Activated T-cell treated with anti-CD3 and anti-CD28 coated beads, Interleukin-2, amount 50 U/mL, for 1 hour (primary cell): ENCODE measurements around the gene ADGRA3.
"Not testable (repeated sequence)": the region's sequence is repeated elsewhere in the genome, so short reads cannot be mapped to it uniquely, and the experiment has no call there.

Source experiments
- DNase-seq: peaks from one replicate; pipeline ENCODE4 v3.0.0-alpha.2; 2020

ADGRA3 gene

DNA sequence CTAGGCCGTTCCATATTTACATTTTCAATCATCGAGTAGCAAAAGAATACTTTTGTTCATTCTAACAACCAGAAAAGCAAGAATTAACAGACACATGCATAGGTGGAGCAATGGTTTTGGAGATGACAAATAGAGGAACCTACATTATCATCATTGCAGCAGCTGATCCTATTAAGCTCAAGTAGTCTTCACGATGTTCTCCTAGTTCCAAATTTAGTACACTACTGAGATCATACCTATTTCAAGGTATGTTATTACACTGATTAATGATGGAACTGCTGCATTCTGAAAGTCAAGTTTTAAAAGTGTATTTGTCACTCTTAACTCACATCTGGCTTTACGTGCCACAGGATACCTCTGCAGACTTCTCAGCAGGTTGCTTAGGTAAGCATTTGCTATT, 87.4 kb downstream of the ADGRA3 start:
- no peak for DNase-seq

DNA sequence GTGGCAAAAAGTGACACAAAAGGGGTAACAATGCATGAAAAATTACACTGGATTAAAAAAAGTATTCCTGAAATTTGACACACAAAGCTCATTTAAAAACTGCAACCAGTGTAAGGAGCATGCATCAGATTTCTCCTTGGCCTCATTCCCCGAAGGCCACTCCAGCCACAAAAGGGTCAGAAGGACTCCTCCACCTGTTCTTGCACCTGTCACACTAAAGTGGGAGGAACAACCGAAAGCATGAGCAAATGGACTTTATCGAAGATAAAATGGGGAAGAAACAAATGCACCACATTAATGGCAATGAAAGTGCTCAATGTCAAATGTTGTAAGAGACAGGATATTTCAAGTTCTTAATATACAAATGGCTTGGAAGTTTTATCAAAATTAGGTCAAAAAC, 88.2 kb downstream of the ADGRA3 start:
- DNase-seq, result no peak

DNA sequence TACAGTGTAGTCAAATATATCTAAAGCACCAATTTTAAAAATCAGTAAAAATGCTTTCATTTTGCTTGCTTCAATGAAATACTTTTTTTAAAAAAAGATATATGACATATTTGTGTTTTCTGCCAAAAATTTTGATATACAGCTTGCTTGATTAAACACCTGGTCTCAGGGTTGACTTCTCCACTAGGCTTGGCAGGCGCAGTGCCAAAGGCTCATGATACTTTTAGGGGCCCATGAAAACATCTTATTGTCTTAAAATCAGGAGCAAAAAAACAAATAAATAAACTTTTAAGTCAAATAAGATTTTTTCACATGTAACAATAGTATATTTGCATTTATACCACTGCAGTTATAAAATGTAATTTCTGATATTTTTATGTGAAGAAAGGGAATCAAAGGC, 95.6 kb downstream of the ADGRA3 start:
- DNase-seq, result no peak

DNA sequence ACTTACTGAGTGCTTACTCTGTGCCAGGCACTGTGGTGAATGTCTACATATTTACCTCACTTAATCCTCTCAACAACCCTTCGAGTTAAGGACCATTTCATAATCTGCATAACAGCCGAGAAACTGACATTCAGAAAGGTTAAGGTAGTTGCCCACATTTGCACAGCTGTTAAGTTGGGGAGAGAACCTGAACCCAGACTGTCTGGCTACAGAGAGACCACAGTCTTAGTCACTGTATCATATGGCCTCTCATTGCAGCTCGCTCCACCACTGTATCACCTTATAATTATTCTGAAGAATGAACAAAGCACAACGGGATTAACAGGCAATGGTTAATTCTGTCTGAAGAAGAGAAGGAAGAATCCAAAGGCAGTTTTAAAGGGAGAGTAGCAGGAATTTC, 98.5 kb downstream of the ADGRA3 start:
- no peak for DNase-seq

DNA sequence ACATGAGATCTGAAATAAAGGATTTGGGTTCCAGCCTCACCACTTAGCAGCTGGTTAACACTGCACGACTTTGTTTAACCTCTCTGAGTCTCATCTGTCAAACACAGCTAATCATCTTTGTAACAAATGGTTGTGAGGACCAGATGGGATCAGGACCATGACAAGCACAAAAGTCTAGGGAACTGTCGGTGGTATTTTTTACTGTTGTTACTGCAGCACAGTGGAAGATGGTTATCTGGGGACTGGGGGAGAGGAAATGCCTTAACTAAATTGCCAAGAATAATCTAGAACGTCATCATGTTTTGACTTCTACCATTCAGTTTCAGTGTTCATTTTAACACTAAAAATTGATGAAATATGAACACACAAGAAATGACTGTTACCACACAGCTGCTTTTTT, 99.5 kb downstream of the ADGRA3 start:
- DNase-seq, result no peak

DNA sequence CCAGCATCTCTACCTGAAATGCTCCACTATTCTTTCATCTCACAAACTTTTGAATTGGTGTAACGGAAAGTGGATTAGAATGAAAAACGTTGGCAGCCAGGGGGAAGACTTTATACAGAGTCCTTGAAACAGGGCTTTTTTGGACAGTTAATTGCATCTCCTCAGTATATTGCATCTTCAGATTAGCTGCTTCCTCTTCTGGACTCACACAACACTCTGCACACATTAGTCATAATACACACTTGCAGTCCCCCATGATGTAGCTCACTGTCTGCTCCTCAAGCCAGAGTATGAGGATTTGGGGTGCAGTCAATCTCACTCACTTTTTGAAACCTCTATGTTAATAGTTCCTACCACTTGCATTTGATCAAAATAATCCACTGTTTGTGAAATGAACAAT, 101.0 kb downstream of the ADGRA3 start:
- no peak for DNase-seq

DNA sequence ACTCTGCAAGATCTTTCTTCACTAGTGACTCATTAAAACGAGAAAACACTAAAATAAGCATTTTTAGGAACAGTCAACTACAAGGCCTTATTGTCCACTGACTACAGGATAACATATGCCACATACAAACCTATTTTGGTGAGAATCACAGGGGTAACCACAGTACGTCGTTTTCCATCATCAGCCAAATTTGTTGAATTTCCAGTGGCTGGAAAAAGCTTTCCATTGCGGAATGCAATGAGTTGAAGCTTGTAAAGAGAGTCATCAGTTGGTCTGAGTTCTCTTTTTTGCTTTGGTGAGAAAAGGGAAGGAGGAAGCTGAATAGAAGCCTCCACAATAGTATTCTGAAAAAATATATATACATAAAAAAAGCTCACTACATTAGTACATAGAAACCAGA, 102.4 kb downstream of the ADGRA3 start:
- DNase-seq, result no peak

DNA sequence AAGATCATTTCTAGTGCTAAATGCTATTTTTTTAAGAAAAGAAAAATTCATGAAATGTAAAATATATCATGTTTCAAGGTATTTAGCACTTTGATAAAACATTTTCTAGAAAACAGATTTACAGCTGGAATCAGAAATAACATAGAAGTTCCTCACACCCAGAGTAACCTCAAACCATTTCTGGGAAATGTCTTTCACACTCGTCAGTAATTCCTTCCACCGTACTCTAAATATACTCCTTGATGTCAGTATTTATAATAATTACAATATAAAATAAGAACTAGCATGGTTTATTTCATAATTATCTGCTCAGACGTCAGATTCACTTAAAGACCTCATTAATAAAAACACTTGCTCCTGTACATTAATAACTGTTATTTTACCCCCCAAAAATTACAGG, 103.9 kb downstream of the ADGRA3 start:
- no peak for DNase-seq

DNA sequence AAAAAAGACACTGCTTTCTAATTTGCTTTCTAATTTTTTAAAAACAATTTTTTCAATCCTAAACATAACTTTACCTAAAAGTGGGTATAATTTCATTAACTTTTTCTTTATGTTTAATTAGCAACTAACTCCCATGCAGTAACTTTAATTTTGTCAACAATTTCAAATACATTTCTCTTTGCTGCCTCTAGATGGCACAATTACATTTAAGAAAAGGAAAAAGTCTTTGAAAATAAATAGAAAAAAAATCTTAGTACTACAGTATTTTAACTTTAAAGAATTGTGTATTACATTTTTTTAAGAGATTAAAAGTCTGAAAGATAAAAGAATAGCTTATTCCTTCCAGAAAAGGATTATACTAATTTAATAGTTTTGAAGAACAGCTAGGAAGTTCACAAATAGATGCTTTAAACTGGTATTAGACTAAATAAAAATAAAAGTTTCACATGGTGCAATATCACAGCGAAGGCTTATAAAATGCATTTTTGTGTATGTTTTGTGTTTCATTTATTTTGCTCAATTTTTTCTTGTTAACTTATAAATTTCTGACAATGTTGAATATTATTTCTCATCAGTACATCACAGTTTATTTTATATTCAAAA, 105.1 kb downstream of the ADGRA3 start:
- DNase-seq, result no peak

DNA sequence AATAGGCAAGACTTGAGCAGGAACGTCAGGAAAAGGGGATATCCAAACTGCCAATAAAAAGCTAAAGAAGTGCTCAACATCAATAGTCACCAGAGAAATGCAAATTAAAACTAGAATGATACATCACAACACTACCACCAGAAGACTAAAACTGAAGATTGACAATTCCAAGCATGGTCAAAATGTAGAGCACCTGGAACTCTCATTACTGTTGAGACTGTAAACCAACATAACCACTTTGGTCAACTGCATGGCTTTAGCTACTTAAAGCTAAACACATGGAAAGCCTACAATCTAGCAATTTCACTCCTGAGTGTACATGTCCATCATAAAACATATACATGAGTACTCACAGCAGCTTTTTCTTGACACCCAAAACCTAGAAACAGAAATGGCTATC, 107.4 kb downstream of the ADGRA3 start:
- no peak for DNase-seq

DNA sequence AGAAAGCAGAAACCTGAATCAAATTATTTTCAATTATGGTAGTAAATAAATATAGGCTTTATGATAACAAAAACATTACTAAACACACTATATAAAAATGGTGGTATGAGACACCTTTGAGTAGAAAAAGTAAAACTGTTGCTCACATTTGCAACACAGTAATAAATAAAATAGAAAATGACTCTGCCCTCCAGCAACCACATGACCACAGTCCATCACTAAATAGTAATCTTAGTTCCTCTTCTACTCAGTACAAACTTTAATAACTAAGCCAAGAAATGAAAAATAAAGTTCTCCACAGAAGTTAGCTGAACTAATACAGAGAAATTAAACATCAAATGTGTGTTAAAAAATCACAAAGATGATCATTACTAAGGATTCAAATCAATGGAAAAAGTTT, 108.5 kb downstream of the ADGRA3 start:
- no peak for DNase-seq

DNA sequence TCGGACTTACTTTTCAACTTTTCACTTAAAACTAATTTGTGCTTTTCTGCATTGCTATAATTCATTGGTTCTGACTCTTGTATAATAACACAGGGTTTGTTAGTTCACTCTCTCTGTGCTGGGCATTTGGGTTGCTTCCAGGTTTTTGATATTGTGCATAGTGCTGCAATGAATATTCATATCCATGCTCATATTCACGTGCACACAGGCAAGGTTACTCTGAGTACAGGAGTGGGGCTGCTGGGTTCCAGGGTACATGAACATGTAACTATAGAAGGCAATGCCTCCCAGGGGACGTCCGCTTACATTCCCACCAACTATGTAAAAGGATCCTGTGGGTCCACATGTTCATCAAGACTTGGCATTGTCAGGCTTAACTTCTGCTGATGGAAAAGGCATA, 117.2 kb downstream of the ADGRA3 start:
- no peak for DNase-seq

DNA sequence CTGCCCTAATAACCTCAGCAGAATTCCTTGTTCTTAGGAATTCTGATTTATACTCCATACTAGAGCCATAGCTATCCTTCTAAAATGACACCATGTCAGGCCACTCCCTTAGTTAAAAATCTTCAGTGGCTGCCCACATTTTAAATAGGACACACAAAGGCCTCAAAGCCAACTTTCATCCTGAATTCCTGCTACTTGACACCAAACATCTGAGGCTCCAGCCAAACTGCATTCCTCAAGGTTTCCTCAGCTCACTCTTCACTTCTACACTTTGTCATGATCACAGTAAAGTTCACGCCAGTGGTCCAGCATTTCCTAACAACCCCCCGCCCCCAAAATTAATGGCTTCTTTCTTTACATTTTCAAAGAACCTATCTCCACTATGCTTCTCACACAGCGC, 124.3 kb downstream of the ADGRA3 start:
- DNase-seq, result no peak

DNA sequence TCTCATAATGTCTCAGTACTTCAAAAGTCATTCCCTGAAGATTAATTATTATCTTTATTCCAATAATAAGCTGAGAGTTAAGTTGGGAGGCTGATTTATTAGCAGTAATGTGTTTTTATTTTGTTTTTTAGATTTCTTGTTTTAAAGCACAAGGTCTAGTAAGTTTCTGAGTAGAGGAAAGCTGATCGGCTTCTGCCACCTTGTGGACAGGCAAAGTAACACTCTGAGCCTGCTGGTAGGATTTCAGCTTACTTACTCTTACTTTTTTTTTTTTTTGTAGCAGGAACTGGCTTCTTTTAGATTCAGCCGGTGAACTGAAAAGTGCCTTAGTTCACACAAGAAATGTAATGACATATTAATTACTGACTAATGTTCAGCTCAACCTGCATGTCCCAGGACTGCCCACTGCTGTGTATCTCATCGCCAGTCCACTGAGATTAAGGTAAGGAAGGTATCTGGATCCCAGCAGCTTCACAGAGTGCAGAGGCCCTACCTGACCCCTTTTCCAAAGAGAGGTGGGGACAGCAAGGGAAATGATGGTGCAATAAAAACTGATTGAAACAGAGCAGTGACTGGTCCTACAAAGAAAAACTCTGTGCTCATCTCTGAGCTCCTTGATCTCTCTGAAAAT, 126.5 kb downstream of the ADGRA3 start:
- no peak for DNase-seq

DNA sequence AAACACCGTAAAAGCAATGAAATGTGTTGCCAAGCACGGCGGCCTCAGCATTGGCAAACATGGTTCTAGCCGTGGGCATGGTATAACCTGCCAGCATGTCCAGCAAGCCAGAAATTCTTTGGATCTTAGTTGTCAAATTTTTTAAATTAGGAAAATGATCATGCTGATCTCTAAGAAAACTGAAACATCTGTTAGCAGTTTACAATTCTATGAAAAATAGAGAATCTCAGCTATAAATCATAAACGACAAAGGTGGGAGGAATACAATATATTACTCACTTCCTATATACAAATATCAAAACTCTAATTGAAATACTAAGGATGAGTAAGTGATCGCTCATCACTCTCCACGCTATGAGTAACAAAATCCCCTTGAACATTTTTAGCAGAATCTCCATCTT, 130.3 kb downstream of the ADGRA3 start:
- DNase-seq, result no peak

DNA sequence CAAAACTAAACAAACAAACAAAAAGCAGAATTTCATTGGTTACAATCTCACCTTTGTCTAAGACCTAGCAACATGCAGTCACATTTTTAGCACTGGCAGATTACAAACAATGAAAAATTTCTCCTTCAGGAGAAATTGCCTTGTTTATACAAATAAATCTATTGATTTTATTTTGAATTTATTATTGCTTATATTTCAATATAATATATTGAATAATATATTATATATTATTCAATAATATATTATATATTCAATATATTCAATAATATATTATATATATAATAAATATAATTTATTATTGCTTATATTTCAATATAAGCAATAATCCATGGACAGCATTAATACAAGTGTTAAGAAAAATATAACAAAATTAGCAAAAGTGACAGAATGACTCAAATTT, 131.7 kb downstream of the ADGRA3 start:
- no peak for DNase-seq

DNA sequence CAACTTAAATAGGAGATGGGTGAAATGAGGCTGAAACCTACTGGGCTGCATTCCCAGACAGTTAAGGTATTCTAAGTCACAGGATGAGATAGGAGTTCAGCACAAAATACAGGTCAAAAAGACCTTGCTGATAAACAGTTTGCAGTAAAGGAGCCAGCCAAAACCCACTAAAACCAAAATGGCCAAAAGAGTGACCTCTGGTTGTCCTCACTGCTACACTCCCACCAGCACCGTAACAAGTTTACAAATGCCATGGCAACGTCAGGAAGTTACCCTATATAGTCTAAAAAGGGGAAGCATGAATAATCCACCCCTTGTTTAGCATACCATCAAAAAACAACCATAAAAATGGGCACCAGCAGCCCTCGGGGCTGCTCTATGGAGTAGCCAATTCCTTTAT, 133.7 kb downstream of the ADGRA3 start:
- not testable (repeated sequence) for DNase-seq

DNA sequence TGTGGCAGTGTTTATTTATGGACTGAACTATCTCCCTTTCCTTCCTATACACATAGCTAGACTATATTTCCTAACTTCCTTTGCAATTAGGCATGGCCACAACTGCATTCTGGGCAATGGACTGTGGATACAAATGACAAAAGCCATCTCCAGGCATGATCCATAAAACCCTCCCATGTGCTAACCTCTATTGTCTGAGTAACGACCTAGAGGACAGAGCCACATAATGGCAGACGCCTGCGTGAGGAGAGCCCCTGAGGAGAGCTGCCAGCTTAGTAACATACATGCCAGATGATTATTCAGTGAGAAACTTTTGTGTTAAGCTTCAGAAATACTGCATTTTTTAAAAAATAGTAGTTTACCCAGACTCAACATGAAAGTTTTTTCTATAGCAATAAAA, 142.9 kb downstream of the ADGRA3 start:
- DNase-seq, result no peak

DNA sequence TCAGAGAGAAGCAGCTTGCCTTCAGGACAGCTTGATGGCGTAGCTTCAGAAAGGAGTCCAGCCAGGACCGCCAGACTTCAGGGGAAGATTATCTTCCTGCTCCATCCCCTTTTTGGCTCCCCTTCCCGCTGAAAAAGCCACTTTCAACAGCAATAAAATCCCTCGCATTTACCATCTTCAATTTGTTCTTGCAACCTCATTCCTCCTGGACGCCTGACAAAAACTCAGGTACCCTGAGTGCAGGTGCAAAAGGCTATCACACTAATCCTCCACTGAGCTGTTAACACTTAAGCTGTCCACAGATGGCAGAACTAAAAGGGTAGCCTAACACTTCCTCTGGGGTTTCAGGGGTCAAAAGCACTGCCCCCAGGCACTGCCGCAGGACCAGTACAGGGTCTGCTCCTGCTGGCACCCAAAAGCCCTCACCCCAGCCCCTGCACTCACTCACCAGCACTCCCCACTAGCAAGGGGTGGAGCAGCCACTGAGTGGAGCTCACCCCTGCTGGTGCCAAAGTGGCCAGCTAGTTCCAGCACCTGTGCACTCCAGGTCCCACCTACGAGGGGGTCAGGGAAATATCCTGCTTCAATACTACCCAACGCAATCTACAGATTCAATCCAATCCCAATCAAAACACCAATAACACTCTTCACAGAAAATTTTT, 145.8 kb downstream of the ADGRA3 start:
- no peak for DNase-seq

DNA sequence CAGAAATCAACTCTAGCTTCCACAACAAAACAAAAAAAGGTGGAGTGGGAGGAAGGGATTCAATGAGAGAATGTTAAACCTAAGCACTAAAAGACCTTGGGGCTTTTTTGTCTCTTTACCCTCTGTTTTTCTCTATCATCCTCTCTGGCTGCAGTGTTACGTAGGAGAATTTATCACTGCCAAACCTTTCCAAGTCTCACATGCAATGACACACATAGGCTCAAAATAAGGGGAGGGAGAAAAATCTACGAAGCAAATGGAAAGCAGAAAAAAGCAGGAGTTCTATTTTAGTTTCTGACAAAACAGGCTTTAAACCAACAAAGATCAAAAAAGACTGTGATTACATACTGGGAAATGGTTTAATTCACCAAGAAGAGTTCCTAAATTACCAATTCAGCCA, 152.1 kb downstream of the ADGRA3 start:
- no peak for DNase-seq

DNA sequence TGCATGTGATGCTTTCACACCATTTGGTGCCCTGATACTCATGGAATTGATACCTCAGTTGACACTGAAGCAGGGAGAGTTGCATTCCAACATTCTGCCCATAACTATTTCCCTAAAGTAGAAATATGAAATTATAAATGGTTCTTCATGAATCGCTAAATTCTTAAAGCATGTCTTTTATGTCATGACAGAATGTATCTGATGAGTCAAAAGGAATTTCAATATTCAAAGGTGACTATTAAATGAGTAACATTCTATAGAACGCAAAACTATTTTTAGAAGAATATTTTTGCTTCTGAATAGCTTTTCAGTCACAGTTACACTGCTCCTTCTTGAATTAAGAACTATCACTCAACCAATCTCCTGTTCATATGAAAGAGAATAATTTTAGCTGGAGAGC, 152.8 kb downstream of the ADGRA3 start:
- no peak for DNase-seq

DNA sequence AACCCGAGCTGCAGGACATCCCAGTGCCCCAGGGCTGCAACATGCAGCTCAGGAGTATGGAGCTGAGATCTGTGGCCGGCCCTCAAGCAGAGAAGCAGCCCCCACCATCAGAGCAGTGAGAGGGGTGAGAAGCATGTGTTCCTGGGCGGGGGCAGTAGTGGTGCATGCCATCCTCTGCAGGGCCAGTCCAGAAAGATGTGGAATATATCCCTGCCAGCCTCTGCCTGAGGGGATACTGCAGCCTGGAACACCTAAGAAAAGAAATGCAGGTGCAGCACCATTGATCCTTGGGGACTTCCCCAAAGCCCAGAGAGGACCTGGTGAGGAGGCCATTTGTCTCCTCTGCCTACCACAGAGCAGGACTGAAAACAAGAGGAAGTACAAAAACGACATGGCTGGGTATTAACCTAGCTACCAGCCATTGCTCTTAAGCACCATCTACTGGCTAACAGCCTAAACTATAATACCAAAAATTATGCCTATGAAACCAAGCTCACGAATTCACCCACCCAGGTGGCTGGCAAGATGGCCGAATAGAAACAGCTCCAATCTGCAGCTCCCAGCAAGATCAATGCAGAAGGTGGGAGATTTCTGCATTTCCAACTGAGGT, 158.8 kb downstream of the ADGRA3 start:
- no peak for DNase-seq

DNA sequence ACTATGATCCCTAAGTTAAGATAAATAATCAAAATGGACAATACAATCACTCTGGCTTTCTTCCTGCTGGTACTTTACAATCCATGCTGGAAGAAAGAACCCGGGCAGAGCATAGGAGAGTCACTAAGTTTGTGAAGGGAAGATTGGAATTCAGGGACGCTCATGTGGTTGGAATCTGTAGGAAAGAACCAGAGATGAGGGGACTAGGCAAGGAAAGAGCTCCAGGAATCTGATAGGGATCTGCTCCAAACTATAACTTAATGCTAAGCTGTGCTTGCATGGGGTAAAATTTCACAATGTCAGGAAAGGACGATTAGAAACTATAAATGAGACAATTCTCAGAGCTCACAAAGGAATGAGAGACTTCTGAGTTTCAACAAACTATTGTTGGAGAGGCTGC, 167.5 kb downstream of the ADGRA3 start:
- no peak for DNase-seq

DNA sequence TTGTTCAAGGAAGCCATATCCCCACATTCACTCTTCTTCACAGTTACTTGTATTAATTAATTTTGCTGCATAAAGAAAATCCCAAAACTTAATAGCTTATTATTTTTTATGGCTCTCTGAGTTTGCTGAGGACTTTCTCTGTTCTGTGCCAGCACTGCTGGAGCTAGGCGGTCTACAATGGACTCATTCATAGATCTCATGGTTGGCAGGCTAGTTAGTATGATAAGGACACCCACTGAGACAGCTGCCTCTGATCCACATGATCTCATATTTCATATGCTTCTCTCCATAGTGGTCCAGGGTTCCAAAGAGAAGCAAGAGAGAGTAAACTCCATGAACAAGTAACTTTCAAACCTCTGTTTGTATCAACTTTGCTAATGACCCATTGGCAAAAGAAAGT, 170.2 kb downstream of the ADGRA3 start:
- DNase-seq, result no peak
